ENCODE results near the gene C16orf74.

C16orf74 gene

DNA sequence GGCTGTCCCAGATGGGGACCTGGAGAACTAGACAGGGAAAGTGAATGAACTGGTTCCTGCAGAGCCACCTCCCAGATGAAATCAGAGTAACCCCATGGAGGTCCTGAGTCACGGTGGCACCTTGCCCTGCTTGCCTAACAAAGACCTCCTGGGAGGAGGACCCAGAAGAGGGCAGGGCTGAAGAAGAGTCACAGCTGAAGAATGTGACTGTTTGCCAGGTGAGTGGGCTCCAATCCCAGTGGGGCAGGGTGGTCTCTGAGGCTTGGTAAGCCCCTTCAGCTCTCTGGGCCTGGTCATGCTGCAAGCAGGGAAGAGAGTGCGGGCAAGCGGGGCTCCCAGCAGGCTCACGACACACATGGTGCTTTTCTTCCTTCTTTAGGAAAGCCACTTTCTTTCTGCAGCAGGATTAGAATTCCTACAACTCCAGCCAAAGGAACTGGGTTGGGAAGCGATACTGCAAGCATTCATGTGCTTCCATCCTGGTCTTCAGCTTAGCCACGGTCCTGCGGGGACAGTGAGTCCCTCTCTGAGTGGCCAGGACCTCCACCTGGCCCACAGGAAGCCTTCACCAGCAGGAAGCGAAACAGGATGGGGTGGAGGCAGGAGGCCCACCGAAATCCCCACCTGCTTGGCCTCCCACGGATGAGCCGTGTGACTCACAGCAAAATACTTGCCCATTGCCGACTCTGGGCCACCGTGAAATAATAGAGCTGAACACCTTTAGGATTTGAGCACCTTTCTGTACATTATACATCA is 4.3 kb downstream of the C16orf74 start:
- no peak for DNase-seq

DNA sequence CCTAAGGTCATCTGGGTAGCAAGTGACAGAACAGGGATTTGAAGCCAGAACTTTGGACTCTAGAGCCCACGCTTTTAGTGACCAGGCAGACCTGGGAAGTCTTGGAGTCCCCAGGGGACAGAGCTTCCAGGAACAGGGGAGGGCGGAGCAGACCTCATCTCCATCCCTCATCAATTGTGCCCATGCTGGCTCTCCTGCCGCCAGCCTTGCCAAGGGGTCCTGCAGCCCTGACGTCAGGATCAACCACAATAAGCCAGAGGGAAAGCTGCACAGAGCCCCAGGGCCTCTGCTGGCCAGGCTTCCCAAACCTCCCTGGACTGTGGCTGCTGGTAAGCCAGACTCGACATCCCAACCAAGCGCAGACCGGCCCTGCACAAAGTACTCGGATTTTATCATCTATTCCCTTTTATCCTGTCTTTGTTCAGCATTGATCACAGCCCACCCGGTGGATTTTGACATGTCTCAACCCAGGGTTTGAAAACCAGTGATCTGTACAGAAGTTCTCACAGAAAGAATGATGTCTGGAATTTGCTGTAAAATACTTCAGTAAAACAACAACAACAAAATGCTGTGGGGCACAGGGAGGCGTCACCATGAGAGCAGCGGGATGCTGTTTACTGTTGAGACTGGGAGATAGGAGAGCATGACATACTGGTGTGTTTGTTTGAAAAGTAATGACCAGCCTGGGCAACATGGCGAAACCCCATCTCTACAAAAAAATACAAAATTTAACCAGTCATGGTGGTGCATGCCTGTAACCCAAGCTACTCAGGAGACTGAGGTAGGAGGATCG is 11.8 kb downstream of the C16orf74 start:
- DNase-seq, result no peak

DNA sequence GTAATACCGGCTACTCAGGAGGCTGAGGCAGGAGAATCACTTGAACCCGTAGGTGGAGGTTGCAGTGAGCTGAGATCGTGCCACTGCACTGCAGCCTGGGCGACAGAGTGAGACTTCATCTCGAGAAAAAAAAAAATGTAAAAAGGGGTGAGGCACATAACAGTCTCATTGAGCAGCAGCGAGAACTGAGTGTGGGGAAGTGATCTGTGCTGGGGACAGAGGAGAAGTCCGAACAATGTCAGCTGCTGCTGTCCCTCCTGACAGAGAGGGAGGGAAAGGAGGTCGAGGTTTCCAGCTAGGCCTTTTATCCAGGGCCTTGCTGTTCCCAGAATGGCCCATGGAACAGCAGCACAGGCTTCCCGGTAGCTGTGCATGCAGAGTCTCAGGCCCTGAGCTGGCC is 14.0 kb downstream of the C16orf74 start:
- no peak for DNase-seq

DNA sequence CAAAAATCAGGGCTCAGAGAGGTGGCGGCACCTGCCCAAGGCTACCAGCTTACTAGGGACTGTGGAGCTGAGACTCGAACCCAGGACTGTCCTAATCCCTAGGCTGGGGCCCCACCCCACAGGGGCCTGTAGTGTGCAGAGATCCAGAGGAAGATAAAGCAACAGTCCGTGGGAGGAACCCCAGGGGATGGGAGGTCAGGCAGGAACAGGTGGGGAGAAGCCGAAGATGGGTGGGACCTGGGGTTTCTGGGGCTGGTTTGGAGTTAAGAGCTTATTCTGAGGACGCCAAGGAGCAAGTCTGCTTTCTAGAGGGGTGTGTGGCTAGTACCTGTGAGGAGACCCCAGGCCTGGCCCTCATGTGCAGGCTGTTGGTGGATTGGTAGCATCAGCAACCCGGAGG is 14.9 kb downstream of the C16orf74 start:
- no peak for DNase-seq

DNA sequence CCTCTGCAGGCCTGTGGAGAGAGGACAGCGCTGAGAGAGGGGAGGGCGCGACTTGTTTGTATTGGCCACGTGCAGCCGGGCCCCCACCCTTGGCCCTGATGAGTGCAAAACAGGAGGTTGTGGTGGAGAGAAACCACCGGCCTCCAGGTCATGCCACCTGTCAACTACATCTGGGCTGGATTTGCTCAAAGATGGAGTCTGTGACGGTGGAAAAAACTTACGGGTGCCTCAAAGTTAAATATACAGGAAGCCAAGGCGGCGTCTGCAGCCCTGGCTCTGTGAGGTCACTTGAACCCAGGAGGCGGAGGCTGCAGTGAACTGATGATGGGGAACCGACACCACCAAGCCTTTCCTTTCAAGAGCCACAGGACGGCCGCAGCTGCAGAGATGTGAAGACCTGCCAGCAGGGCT is 15.7 kb downstream of the C16orf74 start:
- DNase-seq, result no peak

DNA sequence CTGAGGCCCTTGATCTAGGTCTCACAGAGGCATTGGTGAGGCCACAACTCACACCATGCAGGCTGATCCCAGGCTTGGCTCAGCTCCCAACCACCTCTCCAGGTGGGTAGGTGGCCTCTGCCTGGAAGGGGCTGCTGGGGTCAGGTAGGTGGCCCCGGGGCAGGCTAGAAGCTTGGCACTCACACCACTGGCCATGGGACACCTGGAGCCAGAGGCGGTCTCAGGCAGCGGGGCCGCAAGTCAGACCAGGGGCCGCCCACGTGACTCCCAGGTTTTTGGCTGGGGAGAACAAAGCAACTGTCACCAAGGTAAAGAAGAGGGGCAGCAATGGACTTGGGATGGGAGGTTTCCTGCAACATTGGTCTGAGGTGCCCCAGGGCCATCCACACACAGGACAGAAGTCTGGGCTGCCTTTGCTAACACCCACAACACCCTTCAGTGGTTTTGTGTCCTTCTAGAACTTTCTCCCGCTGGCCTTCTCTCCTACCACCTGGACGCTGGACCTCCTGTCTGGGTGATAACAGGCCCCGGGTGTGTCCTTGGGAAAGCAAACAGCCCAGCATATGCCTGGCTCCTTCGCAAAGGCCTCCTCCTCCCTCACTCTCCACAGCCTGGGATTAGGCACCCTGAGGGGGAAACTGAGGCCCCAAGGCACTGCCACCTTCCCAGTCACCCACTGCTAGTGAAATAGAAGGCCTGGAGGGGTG is 16.4 kb downstream of the C16orf74 start:
- DNase-seq, result no peak

DNA sequence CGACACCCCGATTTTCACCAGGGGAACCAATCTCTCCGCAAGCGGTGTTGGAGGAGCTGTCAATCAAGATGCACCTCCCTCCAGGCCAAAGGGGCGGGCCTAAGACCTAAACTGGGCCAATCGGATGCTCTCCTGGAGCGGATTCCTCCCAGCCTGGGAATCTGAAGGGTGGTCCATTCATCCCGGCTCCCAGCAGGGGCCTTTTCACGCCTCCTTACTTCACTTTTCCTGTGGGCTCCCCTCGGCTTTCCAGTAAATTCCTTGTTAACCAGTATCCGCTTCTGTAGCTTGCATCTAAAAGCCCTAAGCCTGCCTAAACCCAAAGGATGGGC is 17.1 kb downstream of the C16orf74 start:
- DNase-seq, result no peak

DNA sequence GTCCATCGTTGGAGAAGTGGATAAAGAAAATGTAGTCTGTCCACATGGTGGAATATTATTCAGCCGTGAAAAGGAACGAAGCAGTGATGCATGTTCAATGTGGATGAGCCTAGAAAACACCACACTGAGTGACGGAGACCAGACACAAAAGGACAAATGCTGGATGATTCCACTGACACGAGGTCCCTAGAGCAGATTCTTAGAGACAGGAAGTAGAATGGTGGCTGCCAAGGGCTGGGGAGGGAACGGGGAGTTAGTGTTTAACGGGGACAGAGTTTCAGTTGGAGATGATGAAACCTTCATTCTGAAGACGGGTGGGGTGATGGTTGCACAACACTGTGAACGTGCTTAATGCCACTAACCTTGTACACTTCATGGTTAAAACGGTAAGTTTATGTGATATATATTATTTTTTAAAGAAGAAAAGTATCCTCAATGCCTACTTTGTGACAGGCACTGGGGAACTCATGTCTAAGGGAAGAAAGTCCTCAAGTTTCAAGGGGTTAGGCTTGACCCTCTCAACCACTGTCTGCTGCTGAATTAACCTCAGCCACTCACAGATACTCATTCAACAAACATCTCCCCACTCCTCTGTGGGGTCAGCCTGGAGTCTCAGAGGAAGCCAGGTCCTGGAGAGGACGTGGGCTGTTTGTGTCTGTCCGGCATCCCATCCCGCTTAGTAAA is 17.6 kb downstream of the C16orf74 start:
- DNase-seq, result no peak

DNA sequence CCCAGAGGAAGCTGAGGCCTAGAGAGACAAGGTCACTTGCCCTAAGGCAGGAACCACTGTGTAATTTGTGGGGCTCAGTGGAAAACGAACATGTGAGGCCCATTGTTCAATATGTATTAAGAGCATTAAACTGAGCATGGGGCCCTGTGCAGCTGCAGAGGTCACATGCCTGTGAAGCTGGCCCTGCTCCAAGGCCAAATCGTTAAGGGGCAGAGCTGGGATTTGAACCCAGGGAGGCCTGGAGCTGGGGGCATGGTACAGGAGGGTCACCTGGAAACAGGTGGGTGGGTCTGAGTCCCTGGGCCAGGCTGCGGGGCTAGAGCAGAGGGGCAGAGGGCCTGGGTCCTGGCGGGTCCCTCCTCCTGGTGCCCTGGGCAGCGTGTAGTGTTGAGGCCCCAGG is 19.7 kb downstream of the C16orf74 start:
- peak; percentile 31 for DNase-seq

DNA sequence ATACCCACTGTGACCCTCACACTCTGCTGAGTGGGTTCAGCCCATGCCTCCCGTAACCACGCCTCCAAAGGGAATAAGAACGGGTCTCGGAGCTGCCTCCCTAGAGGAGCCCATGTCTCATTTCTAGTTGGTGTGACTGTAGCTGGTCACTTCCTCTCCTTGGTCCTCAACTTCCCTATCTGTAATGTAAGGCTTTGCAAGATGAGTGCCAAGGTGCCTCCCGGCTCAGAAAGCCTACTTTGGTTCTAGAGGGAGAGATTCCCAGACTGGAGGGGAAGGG is 20.8 kb downstream of the C16orf74 start:
- no peak for DNase-seq

DNA sequence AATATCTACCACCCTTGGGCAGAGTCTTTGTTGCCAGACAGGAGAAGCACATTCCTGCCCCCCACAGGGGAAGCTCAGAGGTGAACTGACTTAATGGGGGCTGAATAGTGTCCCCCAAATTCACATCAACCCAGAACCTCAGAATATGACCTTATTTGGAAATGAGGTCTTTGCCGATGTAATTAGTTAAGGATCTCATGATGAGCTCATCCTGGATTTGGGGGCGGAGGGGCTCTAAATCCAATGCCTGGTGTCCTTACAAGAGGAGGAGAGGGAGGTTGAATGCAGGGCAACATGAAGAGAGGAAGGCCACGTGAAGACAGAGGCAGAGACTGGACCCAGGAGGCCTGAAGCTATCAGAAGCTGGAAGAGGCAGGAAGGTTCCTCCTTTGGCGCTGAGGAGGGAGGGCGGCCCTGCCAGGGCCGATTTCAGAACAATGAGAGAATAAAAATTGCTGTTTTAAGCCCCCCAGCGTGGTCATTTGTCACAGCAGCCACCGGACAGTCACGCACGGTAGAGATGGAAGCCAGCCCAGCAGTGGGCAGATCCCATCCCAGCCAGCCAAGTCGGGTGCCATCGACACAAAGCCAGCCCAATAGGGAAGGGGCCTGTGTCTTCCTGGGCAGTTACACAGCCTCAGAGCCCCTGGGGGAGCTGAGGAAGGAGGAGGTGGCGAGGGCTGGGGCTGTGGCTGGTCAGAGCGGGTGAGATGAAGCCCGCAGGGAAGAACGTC is 21.3 kb downstream of the C16orf74 start:
- DNase-seq, result no peak

DNA sequence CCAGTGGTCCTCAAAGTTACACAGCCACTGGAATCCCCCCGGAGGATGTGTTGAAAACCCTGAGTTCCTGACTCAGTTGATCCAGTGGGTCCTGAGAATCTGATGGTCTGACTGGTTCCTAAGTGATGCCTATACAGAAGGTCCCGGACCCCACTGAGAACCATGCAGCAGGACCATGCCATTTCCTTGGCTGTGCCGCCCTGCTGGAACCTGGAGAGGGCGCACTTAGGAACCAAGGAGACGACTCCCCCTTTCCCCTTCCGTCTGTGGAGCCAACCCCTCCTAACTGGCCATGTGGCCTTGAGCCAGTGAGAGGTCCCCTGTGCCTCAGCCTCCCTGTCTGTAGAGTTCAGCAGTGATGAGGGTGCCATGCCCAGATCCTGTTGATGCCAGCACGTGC is 22.0 kb downstream of the C16orf74 start:
- DNase-seq, result no peak

DNA sequence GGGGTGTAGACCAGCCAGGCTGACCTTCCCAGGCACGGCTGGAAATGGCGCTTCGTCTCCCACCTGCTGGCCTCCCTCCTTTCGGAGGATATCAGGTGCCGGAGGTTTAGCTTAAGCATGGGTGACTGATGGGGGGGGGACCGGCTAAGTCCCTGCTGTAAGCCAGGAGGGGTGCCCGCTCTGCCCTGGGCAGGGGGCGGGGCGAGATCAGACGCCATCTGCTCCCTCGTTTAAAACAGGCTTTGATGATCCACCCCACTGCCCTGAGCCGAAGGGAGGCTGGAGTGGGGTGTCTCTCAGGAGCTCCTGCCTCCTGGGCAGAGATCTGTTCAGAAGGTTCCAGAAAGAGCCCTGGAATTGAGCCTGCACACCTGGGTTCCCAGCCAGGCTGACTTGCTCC is 26.0 kb downstream of the C16orf74 start:
- DNase-seq, result peak; percentile 80

DNA sequence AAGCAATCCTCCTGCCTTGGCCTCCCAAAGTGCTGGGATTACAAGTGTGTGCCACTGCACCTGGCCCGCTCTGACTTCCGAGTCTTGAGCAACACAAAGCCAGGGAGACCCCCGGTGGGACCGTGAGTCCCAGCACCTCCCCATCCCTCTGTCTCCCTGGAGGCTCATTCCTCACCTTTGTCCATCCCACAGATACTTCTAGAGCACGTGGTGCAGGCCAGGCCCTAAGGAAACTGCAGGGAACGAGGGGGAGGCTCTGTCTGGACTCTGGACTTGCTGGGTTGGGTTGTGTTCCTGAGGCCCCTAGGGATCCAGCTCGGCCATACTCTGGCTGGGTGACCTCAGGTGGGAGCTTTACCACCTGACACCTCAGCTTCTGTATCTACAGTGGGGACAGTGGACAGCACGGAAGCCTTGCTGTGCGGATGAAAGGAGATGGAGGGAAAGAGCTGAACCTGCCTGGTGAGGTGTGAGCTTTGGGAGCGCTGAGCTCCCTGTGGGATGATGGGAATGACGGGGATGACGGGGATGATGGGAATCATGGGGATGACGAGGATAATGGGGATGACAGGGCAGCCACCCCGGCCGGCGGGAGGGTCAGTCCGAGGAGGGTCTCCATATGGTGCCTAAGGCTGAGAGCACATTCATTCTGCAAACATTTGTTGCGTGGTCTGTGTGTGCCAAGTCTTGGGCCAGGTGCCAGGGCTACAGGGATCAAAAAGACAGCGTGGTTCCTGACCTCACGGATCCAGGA is 26.6 kb downstream of the C16orf74 start:
- peak; percentile 51 for DNase-seq

DNA sequence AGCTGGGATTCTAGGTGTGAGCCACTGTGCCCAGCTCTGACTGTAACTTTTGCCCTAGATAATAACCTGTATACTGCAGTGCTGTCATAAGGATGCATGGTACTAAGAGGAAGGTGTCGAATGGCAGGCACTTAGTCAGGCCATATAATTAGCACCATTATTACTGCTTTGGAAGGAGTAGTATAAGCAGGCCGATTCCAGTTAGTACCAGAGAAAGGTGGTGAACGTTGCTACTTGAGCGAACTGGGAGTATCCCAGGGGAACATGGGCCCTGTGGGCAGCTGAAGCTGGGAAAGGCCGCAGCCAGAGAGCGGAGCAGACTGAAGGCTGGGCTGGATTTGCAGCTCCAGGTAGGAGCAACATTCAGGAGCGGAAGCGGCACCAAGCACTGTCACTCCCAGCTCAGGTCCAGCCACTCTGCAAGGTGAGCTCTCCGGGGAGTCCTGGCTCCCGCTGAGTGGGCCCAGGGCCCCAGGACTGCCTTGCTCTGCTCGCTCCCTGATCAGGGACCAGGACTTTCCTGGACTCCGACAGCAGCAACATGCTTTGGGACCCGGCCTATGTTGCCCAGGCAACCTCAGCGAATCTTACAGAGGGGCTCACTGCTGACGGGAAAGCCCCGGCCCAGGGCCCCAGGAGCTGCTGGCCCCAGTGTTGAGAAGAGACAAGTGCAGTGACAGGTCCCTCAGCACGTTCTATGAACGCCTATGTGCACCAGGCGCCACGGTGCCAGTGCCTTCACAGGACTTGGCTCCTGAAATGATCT is 28.6 kb downstream of the C16orf74 start:
- DNase-seq, result peak; percentile 89

DNA sequence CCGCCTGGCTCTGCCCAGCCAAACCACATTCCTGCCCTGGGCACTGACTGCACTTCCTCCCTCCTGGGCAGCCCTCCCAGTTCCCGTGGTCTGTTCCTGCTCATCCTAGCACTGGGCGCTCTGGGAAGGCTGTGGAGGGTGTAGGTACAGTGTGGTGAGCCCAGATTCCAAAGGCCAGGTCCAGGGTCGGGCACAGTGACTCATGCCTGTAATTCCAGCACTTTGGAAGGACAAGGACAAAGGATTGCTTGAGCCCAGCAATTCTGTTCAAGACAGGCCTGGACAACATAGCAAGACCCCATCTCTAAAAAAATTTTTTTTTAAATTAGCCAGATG is 30.6 kb downstream of the C16orf74 start:
- no peak for DNase-seq

DNA sequence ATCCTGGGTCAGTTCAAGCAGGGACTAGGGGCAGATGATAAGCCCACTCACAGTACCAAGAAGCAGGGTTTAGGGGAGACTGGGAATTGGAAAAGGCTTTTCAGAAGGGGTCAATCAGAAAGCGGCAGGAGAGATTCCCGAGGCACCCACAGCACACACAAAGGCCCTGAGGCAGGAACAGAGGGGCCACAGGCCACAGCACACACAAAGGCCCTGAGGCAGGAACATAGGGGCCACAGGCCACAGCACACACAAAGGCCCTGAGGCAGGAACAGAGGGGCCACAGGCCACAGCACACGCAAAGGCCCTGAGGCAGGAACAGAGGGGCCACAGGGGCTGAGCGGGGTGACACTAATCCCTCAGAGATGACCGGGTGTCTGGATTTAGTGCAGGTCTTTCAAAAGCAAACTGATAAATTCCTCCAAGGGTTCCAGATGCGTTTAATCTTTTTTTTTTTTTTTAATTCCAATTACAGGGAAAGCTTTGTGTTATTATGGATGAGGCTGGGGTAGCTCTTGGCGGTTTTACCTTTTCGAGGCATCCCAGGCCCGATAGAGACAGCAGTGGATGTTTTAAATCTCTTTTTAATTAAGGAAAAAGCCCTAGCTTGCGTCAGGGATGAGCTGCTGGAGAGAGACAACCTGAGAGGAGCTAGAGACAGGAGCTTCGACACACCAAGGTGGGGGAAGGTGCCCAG is 31.1 kb downstream of the C16orf74 start:
- DNase-seq, result no peak

DNA sequence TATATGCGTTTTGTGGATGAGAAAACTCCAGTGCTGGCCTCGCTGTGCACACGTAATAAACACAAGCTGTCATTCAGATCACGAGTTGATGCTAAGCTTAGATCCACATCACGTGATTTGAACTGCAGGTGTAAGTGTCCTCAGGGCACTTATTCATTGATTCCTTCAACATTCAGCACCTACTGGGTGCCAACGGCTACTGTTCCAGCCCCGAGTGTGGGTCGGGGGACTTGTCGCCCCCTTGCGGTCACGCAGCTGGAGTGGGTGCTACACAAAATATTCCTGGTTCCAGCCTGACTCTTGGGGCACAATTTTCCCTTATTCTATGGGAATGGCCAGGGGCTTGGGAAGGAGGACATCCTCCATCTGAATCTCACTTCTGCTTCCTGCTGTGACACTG is 32.2 kb downstream of the C16orf74 start:
- DNase-seq, result peak; percentile 29

DNA sequence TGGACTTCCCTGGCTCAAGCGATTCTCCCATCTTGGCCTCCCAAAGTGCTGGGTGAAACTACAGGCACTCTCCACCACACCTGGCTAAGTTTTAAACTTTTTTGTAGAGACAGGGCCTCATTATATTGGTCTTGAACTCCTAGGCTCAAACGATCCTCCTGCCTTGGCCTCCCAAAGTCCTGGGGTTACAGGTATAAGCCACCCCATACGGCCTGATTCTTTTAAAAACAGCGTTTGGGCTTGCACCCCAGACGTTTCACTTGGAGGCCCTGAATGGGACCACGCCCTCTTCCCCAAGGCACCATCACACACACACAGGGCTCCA is 32.8 kb downstream of the C16orf74 start:
- DNase-seq, result no peak

DNA sequence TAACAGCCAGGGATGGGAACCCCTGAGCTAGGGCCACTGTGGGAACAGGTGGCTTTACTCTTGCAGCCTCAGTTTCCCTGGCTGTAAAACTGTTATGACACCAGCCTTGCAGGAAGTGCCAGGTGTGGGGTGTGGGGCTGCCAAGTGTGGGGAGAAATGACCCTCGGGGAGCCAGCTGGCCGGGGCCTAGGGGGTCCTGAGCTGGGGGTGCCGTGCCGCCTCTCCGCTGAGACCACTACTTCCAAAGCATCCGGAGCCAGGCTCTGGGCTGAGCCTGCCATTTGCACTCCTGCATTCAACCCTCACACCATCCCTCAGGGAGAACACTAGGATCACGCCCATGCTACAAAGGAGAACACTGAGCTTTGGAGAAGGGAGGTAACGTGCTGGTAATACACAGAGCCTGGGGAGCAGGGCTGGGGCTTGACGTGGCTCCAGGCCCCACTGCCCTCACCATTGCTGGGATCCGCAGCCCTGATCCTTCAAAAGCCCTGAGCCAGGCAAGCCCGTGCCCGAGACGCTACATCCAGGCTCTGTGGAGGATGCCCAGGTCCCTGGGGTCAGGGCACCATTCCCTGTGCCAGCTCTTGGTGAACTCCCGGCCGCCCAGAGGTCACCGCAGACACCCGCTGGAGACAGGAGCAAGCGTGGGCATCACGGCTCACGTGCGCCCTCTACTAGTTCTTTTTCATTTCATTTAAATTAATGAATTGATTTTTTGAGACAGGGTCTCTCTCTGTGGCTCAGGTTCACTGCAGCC is 33.3 kb downstream of the C16orf74 start:
- DNase-seq, result peak; percentile 76
